ENCODE data around the gene MPPED2. TPM values are rescaled to one million over a fixed set of nuclear protein-coding genes. Genes with fewer than 3 reads are reported as not detected.

The MPPED2 gene
- total RNA-seq, 1 donor from 2014 or later = 1.6 TPM

DNA sequence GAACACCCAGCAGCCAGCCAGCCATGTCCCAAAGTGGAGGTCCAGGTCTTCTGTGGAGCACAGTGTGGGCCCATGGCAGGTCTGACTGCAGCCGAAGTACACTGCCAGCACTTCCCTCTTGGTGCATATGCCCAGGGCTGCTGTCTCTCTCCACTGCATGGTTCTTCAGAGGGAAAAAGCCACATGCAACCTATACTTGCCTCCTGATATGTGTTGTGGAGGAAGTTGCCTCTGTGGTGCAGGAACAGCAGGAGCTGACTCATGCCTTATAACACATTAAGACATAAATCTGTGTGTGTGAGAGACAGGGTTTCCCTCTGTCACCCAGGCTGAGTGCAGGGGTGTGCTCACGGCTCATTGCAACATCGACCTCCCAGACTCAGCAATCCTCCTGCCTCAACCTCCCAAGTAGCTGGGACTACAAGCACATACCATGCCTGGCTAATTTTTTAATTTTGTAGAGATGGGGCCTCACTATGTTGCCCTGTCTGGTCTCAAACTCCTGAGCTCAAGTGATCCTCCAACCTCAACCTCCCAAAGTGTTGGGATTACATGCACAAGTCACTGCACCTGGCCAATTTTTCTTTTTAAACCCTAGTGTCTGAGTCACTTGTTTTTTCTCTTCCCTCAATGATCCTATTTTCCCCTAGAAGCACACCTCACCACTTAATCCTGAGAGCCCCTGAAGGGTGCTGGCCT, 98.8 kb downstream of the MPPED2 start:
- Histone ChIP-seq H3K4me3 (ENCODE audit: insufficient read depth, low read depth, low read length) (no peak overlapping the region), H3K4me1 (ENCODE audit: insufficient read depth, low read length) (peaks cover 3% of the 10 kb centered on the region), H4K20me1 (ENCODE audit: insufficient read depth, low read length) (no peaks in the 10 kb centered on the region), H3K36me3 (ENCODE audit: insufficient read depth, low read length) (no peaks in the 10 kb centered on the region), H3K27me3 (ENCODE audit: insufficient read depth, low read length) (no peaks in the 10 kb centered on the region), H3K79me2 (ENCODE audit: insufficient read depth, low read length) (no peaks in the 10 kb centered on the region), H3K4me2 (ENCODE audit: low read length) (no peak overlapping the region), H3K9ac (ENCODE audit: low read length) (no peak overlapping the region), H3K9me3 (ENCODE audit: insufficient read depth, low read depth, low read length) (no peaks in the 10 kb centered on the region), H3K27ac (ENCODE audit: low read depth, low read length) (no peak overlapping the region), H2AFZ (ENCODE audit: low read depth, low read length) (no peak overlapping the region)
- Mint-ChIP-seq H3K36me3 (ENCODE audit: low read depth, unreplicated experiment) (no peaks in the 10 kb centered on the region), H3K27ac (ENCODE audit: unreplicated experiment) (no peak overlapping the region), H3K9me3 (ENCODE audit: unreplicated experiment) (no peaks in the 10 kb centered on the region), H3K4me1 (ENCODE audit: low read depth, unreplicated experiment) (peaks cover 30% of the 10 kb centered on the region), H3K27me3 (ENCODE audit: low read depth, unreplicated experiment) (no peaks in the 10 kb centered on the region), H3K4me3 (ENCODE audit: unreplicated experiment) (no peak overlapping the region)
- FAIRE-seq (no peak), DNase-seq (ENCODE audit: low read depth) (no peak)
- TF ChIP-seq CTCF (IDR thresholded peaks at IDR 0.05; ENCODE audit: insufficient read depth, low read depth, low read length) (no peak), EZH2 (IDR thresholded peaks at IDR 0.05; ENCODE audit: insufficient read depth, low read length) (no peak)

- peaks cover 3% of the 10 kb centered on the region for H3K4me1 ChIP-seq (ENCODE audit: insufficient read depth, low read length)
- Mint-ChIP-seq H3K4me3 (ENCODE audit: unreplicated experiment) (no peak overlapping the region), H3K9me3 (ENCODE audit: unreplicated experiment) (no peaks in the 10 kb centered on the region), H3K27ac (ENCODE audit: unreplicated experiment) (no peak overlapping the region), H3K27me3 (ENCODE audit: low read depth, unreplicated experiment) (no peaks in the 10 kb centered on the region), H3K36me3 (ENCODE audit: low read depth, unreplicated experiment) (no peaks in the 10 kb centered on the region), H3K4me1 (ENCODE audit: low read depth, unreplicated experiment) (peaks cover 34% of the 10 kb centered on the region)
- H3K36me3 ChIP-seq (ENCODE audit: insufficient read depth, low read length) = no peaks in the 10 kb centered on the region
- H3K9ac ChIP-seq (ENCODE audit: low read length) = no peak overlapping the region
- DNase-seq (ENCODE audit: low read depth) = no peak
- no peaks in the 10 kb centered on the region for H3K79me2 ChIP-seq (ENCODE audit: insufficient read depth, low read length)
- no peaks in the 10 kb centered on the region for H4K20me1 ChIP-seq (ENCODE audit: insufficient read depth, low read length)
- no peak overlapping the region for H3K4me3 ChIP-seq (ENCODE audit: insufficient read depth, low read depth, low read length)
- no peaks in the 10 kb centered on the region for H3K9me3 ChIP-seq (ENCODE audit: insufficient read depth, low read depth, low read length)
- H3K4me2 ChIP-seq (ENCODE audit: low read length) = no peak overlapping the region
- H2AFZ ChIP-seq (ENCODE audit: low read depth, low read length) = no peak overlapping the region
- H3K27ac ChIP-seq (ENCODE audit: low read depth, low read length) = no peak overlapping the region
- FAIRE-seq = no peak
- no peak for TF ChIP-seq EZH2 (IDR thresholded peaks at IDR 0.05; ENCODE audit: insufficient read depth, low read length)
- no peak for TF ChIP-seq CTCF (IDR thresholded peaks at IDR 0.05; ENCODE audit: insufficient read depth, low read depth, low read length)
- H3K27me3 ChIP-seq (ENCODE audit: insufficient read depth, low read length) = no peaks in the 10 kb centered on the region
Measured at GRCh38 chr11:30485756-30486155, 100.4 kb downstream of the MPPED2 start.

DNA sequence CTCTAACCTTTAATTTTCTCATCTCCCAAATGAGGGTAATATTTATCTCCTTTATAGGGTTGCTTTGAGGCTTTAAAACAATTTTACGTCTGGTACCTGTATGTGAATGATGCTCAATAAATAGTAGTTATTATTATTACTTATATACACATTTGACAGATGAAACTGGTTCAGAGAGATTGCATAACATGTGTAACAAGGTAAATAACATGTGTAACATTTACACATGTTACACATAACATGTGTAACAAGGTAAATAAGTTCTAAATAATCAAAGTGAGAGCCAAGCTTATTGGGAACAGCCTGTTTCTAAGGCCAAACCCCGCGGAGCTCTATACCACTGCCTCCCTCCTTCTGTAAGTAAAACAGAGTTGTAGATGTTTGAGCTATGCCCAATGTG, 100.9 kb downstream of the MPPED2 start:
- Histone ChIP-seq H3K27me3 (ENCODE audit: insufficient read depth, low read length) (no peaks in the 10 kb centered on the region), H3K9ac (ENCODE audit: low read length) (no peak overlapping the region), H3K79me2 (ENCODE audit: insufficient read depth, low read length) (no peaks in the 10 kb centered on the region), H2AFZ (ENCODE audit: low read depth, low read length) (no peak overlapping the region), H3K4me2 (ENCODE audit: low read length) (no peak overlapping the region), H3K4me3 (ENCODE audit: insufficient read depth, low read depth, low read length) (no peak overlapping the region), H3K27ac (ENCODE audit: low read depth, low read length) (no peak overlapping the region), H3K36me3 (ENCODE audit: insufficient read depth, low read length) (no peaks in the 10 kb centered on the region), H3K4me1 (ENCODE audit: insufficient read depth, low read length) (peaks cover 3% of the 10 kb centered on the region), H3K9me3 (ENCODE audit: insufficient read depth, low read depth, low read length) (no peaks in the 10 kb centered on the region), H4K20me1 (ENCODE audit: insufficient read depth, low read length) (no peaks in the 10 kb centered on the region)
- DNase-seq (ENCODE audit: low read depth) (no peak), FAIRE-seq (no peak)
- Mint-ChIP-seq H3K27me3 (ENCODE audit: low read depth, unreplicated experiment) (no peaks in the 10 kb centered on the region), H3K4me3 (ENCODE audit: unreplicated experiment) (no peak overlapping the region), H3K36me3 (ENCODE audit: low read depth, unreplicated experiment) (no peaks in the 10 kb centered on the region), H3K9me3 (ENCODE audit: unreplicated experiment) (no peaks in the 10 kb centered on the region), H3K27ac (ENCODE audit: unreplicated experiment) (no peak overlapping the region), H3K4me1 (ENCODE audit: low read depth, unreplicated experiment) (peaks cover 31% of the 10 kb centered on the region)
- TF ChIP-seq EZH2 (IDR thresholded peaks at IDR 0.05; ENCODE audit: insufficient read depth, low read length) = no peak
- no peak for TF ChIP-seq CTCF (IDR thresholded peaks at IDR 0.05; ENCODE audit: insufficient read depth, low read depth, low read length)
